CD4-positive, alpha-beta T cell treated with Interleukin-4 for 4 hours (primary cell): ENCODE measurements around the gene SYT1.

ENCODE experiments used
- DNase-seq: peaks from one replicate; pipeline ENCODE4 v3.0.0-alpha.2; 2020

SYT1 gene

DNA sequence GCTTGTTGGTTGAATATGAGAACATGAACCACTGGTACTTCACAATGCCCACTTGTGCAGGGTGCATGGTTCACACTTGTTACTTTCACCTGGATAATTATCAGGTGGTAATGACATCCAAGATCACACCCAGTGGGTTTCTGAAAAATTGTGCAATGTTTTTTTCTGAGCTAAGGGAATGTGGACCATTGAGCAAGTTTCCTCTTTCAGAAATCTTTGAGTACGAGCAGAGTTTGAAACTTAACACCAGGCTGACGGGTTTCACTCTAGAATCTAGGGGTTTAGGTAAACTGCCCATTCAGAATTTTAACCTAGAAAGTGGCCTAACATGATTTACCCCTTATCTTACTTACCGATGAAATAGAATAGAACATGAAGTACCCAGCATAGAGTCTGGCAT lies 436.6 kb downstream of the SYT1 start:
- DNase-seq = no peak

DNA sequence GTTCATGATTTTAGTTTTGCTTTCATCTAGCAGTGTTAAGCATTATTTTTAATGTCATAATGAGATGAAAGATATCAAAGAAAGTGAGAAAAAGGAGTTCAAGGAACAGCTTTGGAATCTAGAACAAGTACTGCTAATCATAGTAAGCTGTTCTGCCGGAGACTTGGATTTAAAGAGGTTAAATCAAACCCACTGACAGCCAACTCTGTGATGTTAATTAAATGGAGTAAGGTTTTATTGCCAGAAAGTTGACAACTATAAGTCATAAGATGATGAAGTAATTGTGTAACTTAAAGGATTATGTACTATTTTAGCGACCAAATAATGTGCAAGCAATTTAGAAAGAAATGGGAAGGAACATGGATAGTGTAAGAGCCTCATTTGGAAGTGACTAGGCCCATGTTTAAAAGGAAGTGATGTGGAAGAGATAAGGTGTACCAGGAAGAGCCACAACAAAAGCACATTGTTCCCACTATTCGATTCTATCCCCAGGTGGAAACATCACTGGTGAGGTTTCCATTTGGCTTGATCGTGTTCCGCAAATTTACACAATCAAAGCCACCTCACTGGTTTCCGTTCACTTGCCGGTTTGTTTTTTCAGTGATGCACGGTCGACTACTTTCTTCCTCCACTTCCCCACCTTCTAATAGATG lies 437.7 kb downstream of the SYT1 start:
- no peak for DNase-seq

DNA sequence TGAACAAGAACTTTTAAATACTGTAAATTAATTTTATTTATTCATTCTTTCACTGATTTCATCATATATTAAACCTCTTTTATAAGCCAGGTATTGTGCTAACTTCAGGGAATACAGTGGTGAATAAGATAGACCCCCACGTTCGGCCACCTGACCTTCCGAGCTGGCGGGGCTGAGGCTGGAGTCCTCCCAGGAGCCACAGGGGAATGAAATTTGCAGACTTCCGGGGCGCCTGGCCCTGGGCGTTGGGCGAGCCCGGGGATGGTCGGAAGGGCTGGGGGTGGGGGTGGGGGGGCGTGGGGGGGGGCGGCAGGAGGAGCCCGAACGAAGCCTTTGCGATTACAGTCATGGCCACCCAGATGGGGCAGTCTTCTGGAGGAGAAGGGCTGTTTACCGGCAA lies 442.8 kb downstream of the SYT1 start:
- no peak for DNase-seq

DNA sequence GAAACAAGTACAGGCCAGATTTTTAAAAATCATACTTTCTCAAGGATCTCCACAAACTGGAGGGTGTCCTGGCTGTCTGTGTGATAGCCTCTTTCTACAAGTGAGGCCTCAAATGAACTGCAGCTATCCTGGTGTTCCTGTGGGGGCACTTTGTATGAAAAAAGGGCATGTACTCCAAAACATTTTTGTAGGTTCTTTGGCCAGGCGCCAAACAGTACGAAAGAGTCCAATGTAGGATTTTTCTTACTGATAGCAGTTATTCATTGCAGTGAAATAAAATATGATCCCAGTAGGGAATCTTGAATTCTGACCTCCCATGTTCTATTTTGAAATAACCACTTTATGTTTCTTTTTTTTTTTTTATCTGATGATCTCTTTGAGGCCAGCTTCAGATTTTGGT lies 444.5 kb downstream of the SYT1 start:
- DNase-seq = no peak

DNA sequence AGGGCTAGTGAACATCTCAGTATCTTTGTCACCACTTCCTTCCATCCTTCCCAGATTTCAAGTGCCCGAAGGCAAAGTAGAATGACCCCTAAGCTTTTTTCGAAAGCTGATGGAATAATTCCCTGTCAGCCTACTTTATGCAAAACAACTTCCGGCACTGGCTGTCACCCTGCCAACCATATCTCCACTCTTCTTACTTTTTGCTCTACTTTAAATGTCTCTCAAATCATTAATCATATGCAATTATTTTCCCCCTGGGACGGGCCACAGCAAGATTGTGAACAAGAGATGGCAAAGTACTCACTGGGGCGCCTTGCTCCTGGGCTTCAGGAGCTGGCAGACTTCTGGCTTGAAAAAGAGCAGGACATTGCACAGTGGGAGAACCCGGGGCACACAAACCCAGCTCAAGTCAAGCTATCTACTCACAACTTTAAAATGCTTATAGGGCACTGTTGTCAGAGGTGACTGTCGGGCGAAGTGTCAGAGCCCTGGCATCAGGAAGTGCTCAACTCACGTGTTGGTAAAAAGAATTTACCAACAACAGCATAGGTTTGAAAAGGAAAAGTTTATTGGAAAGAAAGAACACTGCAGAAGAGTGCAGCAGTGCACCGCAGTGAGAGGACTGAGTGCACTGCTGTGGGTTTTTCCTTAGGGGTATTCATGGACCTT lies 452.7 kb downstream of the SYT1 start:
- DNase-seq = no peak

DNA sequence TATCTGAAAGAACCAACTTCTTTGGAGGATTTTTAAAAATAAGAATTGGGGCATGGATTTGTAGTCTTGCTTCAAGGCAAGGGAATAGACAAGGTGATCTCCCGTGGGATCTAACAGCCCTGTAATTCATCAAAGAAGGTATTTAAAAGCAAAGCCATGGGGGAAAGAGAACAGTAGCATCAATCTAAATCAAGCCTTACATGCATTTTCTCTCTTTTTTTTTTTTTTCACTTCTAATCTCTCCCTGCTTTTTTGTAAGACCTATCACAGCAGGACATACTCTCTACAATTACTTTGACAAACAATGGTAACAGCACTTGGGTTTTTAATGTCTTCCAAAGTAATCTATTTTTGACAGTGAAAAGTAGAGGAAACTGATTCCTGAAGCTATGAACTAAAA lies 458.3 kb downstream of the SYT1 start:
- no peak for DNase-seq

DNA sequence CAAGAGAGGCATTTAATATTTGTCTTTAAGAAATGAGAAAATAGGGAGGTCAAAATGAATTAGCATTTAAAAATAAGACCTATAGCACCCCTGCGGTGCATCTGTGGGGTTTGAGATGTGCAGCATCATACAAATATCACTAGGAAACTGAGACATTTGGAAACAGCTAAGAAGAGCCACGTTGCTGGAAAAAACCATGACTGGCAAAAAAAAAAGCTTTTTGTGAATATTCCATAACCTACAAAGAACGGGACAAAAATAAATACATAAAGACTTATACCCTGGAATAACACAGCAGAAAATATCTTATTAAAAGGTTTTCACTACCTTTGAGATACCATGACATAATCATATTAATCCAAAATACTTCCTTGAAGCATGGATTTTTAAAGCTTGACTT lies 460.0 kb downstream of the SYT1 start:
- DNase-seq = no peak

DNA sequence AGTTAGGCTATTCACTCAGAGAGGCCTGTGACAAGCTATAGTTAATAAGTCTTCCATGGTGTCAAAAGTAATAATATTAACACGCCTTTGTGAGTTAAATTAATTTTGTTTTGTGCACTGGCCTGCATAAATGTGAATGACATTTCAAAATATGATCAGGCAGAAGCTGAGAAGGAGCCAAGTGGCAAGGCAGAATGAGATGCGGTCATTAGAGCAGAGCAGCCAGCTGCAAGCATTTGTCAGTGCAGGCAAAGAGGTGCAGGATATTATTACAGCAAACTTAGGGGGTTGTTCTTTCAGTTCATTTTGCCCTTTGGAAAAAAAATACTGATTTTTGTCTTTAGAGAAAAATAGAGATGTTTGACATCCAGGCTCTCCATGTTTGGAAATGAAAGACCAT lies 461.6 kb downstream of the SYT1 start:
- DNase-seq = no peak

DNA sequence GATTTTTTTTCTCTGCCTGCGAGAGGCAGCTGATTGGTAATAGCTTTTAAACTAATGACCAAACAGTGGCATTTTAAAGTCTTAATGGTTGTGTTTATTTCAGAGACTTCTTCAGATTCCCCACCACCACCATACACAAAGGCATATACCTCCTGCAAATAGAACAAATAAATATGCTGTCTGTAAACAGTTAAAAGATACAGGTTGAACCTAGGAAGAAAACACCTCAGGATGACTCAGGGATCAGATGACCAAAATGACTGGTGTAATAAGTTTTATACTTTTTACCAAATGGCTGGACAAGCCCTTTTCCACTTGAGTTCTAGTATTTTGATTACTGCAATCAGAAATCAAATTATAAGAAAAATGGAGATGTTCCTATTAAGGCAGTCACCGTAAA lies 462.1 kb downstream of the SYT1 start:
- no peak for DNase-seq

DNA sequence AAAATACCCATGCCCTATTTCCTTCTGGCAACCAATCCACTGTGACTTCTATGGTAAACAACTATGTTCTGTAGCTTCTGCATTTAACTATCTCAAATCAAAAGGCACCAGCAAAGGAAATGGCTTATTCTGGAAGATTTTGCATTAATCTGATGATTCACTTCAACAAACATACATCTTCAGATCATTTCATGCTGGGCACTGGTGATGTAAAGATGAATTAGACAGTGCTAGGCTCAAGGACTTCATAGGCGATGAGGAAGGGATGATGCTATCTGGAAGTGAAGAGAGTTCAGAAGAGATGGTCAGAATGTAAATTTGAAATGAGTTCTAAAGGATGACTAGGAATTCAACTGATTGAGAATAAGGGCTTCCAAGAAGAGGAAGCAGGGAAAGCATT lies 462.9 kb downstream of the SYT1 start:
- no peak for DNase-seq

DNA sequence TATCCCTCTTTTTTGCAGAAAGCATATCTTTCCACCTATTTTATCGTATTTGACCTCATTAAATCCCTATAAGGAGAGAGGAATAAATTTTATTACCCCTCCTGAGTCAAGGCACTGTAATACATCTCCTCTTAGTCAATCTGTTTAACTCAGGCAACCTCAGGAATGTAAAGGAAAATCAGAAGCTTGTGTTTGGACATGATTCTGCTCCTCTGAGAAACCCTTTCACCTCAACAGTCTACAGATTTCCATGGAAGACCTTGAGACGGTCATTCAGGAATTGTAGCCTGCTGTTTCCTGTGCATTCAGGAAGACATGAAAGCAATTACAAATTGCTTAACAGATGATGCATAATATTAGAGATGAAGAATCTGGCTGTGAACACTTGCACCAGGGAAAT lies 465.4 kb downstream of the SYT1 start:
- DNase-seq = no peak

DNA sequence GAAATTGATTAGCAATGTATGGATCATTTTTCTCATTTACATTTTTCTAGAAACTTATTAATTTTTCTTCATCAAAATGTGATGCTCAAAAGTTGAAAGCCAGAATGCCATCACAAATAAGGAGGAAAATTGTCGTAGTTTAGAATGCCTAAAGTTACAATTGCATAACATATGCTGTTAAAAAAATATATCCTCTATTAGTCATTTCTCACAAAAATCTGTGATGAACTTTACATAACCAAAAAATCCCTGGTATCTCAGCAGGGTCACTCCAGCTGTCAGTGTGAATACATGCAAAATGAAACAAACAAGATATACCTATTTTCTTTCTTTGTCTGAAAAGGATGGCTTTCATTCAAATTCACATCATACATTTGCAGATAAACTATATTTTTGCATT lies 467.3 kb downstream of the SYT1 start:
- DNase-seq = no peak

DNA sequence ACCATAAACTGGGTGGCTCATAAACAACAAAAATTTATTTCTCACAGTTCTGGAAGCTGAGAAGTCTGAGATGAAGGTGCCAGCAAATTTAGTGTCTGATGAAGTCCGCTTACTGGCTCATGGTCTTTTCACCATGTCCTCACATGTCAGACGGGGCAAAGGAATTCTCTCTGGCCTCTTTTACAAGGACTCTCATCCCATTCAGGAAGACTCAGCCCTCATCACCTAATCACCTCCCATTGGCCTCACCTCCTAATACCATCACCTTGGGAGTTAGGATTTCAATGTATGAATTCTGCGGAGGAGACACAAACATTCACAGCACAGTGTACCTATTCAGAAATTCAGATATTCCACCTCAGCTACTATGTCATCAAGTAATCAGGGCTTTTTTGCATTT lies 468.6 kb downstream of the SYT1 start:
- DNase-seq = no peak

DNA sequence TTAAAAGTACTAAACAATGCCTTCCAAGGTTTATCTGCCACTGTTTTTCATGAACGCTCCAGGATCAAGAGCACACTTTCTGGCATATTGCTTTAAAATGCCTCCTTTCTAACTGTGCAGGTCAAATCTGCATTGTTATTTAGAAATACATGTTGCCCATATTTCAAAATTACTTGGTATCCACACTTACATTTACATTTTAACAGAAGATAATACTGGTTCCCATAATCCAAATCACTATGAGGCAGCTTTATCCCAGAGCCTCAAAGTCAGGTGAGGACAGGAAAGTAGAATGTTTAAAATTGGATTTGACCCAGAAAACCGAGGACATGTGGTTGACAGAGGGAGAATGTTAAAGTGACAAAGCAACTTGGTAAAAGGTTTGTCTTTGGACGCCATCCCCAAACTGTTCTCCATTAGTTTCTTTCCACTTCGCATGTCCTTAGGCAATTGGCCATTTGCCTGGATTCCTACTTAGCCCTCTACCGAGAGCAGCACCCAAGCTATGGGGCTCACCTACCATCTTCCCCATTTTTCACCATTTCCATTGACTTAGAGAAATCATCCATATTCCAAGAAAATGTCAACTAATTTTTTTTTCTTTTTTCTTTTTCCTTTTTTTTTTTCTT lies 473.2 kb downstream of the SYT1 start:
- DNase-seq = no peak

DNA sequence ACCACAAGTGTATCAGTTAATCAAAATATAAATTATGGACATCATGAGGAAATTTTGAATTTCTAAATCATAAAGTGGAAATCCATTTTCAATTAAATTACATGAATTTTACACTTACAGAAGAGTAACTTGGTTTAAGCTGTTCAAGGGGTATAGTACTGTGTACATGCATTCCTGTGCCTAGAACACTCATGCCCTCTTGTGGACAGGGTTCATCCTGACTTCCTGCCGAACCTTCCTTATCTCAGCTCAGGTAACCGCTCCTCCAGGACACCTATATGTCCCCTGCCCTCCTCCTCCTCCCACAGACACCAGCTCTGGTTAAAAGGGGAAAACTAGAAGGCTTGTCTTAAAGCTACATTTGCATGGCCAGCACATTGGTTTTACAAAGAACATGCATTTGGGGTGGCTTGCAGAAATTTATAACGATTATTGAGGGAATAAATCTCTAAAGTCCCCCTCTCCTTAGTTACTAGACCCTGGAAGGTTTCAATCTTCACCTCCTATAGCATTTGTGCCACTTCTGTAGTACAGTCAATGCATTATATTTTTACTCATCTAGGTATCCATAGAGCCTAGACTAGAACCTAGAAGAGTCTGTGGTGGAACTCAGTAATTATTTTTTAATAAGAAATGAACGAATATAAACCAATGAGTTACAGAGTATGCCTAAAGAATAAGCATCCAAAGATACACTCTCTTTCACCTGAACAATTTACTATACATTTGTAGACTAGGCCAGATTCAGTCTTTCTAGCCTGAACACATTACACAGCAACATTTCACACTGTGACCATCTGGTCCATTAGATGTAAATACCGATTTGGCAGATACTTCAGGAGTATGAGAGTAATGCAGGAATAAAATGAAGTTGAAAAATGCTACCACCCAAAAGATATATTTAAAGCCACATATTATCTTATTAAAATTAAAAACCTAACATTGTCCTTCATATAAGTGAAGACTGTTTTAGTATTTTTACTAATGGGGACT lies 480.6 kb downstream of the SYT1 start:
- no peak for DNase-seq

DNA sequence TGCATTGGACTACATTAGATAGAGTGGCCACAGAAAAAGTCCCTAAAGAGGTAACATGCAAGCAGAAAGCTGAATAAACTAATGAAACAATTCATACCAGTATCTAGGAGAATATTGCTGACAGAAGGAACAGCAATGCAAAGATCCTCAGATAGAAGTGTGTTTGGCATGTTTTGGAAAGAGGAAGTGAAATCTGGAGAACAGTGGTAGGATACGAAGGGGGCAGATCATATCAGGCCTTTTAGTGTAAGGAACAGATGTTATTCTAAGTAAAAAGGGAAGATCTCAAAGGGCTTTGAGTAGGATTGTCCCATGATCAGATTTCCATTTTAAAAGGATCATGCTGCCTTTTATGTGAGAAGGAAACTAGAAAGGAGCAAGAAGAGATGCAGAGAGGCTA lies 483.3 kb downstream of the SYT1 start:
- DNase-seq = no peak

DNA sequence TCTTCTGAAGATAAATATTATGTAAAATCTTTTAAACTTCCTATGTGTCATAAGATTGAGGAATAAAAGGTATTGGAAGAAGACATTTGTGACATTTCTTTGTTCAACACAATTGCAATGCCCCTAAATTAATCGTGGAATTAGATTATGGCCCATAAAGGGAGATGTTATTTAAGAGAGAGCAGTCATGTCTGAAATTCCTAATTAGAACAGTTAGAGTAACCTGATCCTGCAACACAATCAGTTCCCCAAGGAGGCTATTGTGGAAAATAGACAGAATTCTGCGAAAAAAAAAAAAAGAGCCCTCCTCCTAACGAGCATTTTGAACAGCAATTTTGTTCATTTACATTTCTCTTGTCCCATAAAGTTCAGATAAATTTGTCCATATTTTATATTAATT lies 486.7 kb downstream of the SYT1 start:
- no peak for DNase-seq

DNA sequence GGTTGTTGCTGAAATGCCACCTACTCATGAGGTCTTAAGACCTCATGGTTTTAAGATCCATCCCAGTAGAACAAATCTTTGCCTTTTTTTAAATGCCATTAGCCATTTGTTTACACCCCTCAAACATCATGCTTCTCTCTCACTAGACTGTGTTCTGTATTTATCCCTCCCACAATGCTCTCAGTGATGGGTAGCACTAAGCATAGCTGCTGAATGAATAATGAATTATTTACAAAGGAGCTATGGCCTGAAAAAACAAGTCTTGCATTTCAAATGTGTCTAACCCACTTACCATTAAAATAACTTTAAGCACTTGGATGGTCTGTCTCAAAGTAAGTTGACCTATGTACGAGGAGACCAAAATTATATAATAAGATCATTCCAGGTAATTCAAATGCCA lies 491.6 kb downstream of the SYT1 start:
- no peak for DNase-seq

DNA sequence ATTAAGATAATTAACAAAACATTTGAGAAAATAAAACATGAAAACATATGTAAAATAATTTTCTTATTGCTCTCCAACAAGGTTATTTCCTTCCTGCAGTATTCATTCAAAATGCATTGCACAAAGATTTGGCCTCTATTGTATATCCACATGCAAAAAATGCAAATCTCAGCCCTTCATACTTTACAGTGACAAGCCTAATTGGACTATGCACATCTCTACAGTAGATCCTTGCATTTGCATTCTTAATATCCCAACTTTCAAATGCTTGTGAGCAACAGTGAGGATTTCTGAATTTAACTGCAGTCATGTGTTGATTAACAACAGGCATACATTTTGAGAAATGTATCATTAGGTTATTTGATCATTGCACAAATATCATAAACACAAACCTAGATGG lies 492.5 kb downstream of the SYT1 start:
- no peak for DNase-seq

DNA sequence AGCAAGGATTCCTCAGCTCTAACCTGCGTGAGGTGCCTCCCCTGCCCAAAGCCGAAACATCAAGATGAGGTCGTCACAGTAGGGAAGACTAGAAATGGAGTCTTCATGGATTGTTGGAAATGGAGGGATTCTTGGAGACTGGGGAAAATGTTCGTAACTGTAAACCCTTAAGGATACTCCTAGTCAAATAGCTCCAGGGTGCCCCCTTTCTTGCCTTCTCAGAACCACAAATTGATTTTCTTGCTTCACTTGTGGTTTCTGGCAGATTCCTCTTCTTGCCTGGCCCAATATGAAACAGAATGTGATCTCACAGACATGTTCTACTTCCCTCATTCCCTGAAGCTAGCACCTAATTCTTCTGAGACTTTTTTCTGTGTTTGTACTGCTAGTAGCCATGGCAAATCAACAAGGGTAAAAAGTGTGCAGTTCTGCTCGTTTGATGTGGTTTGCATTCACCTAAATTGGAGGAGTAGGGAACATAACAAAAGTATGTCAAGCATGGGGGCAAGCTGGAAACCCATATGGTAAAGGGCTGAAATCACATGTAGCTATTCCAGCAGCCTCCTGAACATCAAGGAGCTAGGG lies 494.2 kb downstream of the SYT1 start:
- DNase-seq = no peak

DNA sequence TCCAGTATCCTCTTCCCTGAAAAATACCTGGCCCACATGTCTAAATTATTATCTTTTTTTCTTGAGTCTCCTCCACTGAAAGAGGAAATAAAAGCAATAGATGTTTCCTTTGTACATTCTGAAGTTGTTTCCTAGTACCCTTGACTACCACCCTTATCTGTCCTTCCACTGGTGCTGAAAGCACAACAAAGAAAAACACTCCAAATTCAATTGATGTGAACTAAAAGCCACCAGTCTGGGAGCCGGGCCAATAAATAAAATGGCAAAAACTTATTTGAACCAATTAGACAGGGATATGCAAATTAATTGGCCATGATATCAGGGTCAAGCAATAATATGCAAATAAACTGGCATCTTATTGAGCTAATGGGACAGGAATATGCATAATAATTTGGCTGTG lies 495.7 kb downstream of the SYT1 start:
- DNase-seq = no peak

DNA sequence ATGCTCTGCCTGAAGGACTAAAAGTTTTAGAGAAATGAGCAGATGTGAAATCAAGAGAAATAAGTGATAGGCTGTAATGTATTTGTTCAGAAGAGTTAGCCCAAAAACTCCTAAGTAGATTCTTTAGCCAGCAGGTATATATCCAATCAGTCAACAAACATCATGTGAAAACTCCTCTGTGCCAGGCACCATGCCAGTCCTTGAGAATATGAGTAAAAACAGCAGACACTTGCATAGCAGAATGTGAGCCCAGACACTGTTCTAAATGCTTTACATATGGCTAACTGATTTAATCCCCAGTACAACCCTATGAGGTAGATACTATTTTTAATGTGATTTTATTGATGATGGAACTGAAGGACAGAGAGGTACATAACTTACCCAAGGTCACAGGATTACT lies 496.4 kb downstream of the SYT1 start:
- no peak for DNase-seq

DNA sequence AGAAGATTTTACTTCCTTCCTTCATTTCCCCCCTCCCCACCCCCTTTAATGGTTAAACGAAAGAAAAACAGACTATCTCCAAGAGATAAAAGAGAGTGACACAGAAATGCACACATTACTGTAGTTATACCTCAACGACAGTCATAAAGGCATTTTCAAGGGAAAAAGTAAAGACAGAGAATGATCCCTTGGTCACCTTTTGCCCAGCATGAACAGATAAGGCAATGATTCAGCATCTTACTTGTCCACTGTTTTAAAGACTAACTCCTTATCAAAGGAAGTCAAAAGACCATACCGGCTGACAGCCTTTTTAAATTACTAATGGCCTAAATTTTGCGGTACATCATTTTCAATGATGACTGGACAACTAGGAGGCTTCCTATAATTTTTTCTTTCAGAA lies 499.6 kb downstream of the SYT1 start:
- DNase-seq = no peak
